Astrocyte (in vitro differentiated cells and primary cell): Measurements from ENCODE around the gene ARHGAP6.

Experiments
- EZH2 ChIP-seq: IDR thresholded peaks from 2 replicates; pipeline ENCODE4 v1.6.1; 2012; ENCODE audit warnings: mild to moderate bottlenecking, low read length, inconsistent platforms; ENCODE audit not compliant: insufficient read depth
- TF ChIP-seq, protein P1 (sequence below): IDR thresholded peaks from 2 replicates; pipeline ENCODE4 v1.5.1; 2011; ENCODE audit warnings: low read depth, mild to moderate bottlenecking, inconsistent platforms, low read length, moderate library complexity; ENCODE audit not compliant: insufficient read depth

DNA sequence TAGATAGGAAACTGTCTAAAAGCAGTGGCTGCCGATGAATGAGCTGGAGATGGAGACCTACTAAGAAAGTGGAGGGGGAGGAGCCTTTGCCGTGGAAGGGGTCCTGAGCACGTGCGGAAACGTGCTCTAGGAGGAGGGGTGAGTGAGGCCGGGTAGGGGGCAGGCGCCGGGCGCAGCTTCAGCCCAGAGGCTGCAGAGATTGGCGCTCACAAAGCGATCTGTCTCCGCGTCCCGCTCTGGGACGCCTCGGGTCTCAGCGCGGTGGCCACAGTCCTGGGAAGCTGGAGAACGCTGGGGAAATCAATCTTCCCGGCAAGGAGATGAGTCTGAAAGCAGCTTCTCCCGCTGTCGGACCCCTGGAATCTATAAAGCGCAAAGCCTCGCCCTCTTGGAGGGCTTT, 444 bp upstream of the ARHGAP6 start:
- TF ChIP-seq, protein P1, sequence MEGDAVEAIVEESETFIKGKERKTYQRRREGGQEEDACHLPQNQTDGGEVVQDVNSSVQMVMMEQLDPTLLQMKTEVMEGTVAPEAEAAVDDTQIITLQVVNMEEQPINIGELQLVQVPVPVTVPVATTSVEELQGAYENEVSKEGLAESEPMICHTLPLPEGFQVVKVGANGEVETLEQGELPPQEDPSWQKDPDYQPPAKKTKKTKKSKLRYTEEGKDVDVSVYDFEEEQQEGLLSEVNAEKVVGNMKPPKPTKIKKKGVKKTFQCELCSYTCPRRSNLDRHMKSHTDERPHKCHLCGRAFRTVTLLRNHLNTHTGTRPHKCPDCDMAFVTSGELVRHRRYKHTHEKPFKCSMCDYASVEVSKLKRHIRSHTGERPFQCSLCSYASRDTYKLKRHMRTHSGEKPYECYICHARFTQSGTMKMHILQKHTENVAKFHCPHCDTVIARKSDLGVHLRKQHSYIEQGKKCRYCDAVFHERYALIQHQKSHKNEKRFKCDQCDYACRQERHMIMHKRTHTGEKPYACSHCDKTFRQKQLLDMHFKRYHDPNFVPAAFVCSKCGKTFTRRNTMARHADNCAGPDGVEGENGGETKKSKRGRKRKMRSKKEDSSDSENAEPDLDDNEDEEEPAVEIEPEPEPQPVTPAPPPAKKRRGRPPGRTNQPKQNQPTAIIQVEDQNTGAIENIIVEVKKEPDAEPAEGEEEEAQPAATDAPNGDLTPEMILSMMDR = no peak
- TF ChIP-seq EZH2 = no peak
